C4-2B (cell line): ENCODE results near the gene FHIT.

Experiments used
- ZFX ChIP-seq: fragments of 450-650 bp; IDR thresholded peaks from 2 replicates; pipeline ENCODE4 v1.6.1; 2017
- TF ChIP-seq, protein P1 (sequence below): fragments of 450-650 bp; conservative IDR thresholded peaks from 2 replicates; pipeline ENCODE4 v1.5.1; 2017; ENCODE audit warnings: mild to moderate bottlenecking

- TF ChIP-seq, protein P1, sequence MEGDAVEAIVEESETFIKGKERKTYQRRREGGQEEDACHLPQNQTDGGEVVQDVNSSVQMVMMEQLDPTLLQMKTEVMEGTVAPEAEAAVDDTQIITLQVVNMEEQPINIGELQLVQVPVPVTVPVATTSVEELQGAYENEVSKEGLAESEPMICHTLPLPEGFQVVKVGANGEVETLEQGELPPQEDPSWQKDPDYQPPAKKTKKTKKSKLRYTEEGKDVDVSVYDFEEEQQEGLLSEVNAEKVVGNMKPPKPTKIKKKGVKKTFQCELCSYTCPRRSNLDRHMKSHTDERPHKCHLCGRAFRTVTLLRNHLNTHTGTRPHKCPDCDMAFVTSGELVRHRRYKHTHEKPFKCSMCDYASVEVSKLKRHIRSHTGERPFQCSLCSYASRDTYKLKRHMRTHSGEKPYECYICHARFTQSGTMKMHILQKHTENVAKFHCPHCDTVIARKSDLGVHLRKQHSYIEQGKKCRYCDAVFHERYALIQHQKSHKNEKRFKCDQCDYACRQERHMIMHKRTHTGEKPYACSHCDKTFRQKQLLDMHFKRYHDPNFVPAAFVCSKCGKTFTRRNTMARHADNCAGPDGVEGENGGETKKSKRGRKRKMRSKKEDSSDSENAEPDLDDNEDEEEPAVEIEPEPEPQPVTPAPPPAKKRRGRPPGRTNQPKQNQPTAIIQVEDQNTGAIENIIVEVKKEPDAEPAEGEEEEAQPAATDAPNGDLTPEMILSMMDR, result no peak
- no peak for TF ChIP-seq ZFX
Observed at GRCh38 chr3:59796456-59796855, 1454.8 kb downstream of the FHIT start.
